Colonic mucosa (tissue), 4 donors: Measurements from ENCODE around the gene ASZ1. TPM values are rescaled to one million over a fixed set of nuclear protein-coding genes. Genes with fewer than 3 reads are reported as not detected.
"Not testable (repeated sequence)": the region's sequence is repeated elsewhere in the genome, so short reads cannot be mapped to it uniquely, and the experiment has no call there.

ENCODE experiments used
- DNase-seq: peaks from one replicate; pipeline ENCODE4 v3.0.0-alpha.2; 2020
- H3K27ac ChIP-seq: fragments of 200-600 bp; one replicate; pipeline ENCODE4 v1.8.0; 2021
- H3K27me3 ChIP-seq: fragments of 200-600 bp; one replicate; pipeline ENCODE4 v1.8.0; 2021
- H3K36me3 ChIP-seq: fragments of 200-600 bp; one replicate; pipeline ENCODE4 v1.8.0; 2021
- H3K4me1 ChIP-seq: fragments of 200-600 bp; one replicate; pipeline ENCODE4 v1.8.0; 2021; ENCODE audit warnings: mild to moderate bottlenecking
- H3K4me3 ChIP-seq: fragments of 200-600 bp; one replicate; pipeline ENCODE4 v1.8.0; 2021
- H3K9ac ChIP-seq, 2 donors: one replicate each; pipeline ENCODE4 v1.7.0; 2013; ENCODE audit warnings: control low read depth in 2 of 2, low read depth in 2 of 2, low read length in 2 of 2
- H3K9me3 ChIP-seq: fragments of 200-600 bp; one replicate; pipeline ENCODE4 v1.8.0; 2021
- CTCF ChIP-seq: fragments of 200-600 bp; IDR thresholded peaks from one replicate; pipeline ENCODE4 v1.8.0; 2022; ENCODE audit warnings: antibody characterized with exemption, mild to moderate bottlenecking
- intact Hi-C: fragments of 100-400 bp; cut with DNase I; formaldehyde crosslinking; loops from one replicate; pipeline ENCODE4 v1.14.1; 2022
- total RNA-seq, 2 donors: library from RNA; stranded (reverse); fragmentation: NEBNext Ultra II Directional in 1 of 2; extraction: Animal tissue kit (Norgen Biotek cat#: 25700) in 1 of 2; gene quantifications; one replicate each; pipeline ENCODE4 v1.2.1, GENCODE V29; 2021
- donor health status: healthy.
- donor health status: DM: no; HTN: no; CAD: no.
- donor health status: DM: no; HTN: no; CAD: no.

The ASZ1 gene
- total RNA-seq = not detected

GRCh38 chr7:117427258-117427701 lies at the start of gene ASZ1:
Gene ASZ1 (minus strand): TSS chr7:117427493. CDS start chr7:117427460, 33 bp downstream.
- Histone ChIP-seq H3K9ac (no peak within 1 kb of the TSS), H3K36me3 (no peaks in the 10 kb centered on the region), H3K27me3 (no peaks in the 10 kb centered on the region), H3K9me3 (no peaks in the 10 kb centered on the region), H3K4me1 (no peaks in the 10 kb centered on the region), H3K27ac (no peak within 1 kb of the TSS), H3K4me3 (no peak within 1 kb of the TSS)
- TF ChIP-seq CTCF = no peak
- no peak for DNase-seq
- intact Hi-C loops = no loop called here

GRCh38 chr7:117476557-117477215 lies 49.4 kb upstream of the ASZ1 start:
- intact Hi-C loops = no loop called here
- H3K36me3 ChIP-seq = no peaks in the 10 kb centered on the region
- no peaks in the 10 kb centered on the region for H3K27me3 ChIP-seq

GRCh38 chr7:117472335-117472734 lies 45.0 kb upstream of the ASZ1 start:
- no peak for DNase-seq
- Histone ChIP-seq H3K4me3 (no peak overlapping the region), H3K27ac (no peak overlapping the region), H3K9ac (no peak overlapping the region), H3K27me3 (no peaks in the 10 kb centered on the region), H3K36me3 (no peaks in the 10 kb centered on the region), H3K9me3 (no peaks in the 10 kb centered on the region), H3K4me1 (no peaks in the 10 kb centered on the region)
- intact Hi-C loops = no loop called here
- no peak for TF ChIP-seq CTCF

More at GRCh38 chr7:117476557-117477215, 49.4 kb upstream of the ASZ1 start:
- TF ChIP-seq CTCF = no peak
- no peak for DNase-seq
- no peak overlapping the region for H3K27ac ChIP-seq
- no peaks in the 10 kb centered on the region for H3K9me3 ChIP-seq
- H3K4me3 ChIP-seq = no peak overlapping the region
- H3K9ac ChIP-seq = no peak overlapping the region
- no peaks in the 10 kb centered on the region for H3K4me1 ChIP-seq

- TF ChIP-seq CTCF = no peak
- no peaks in the 10 kb centered on the region for H3K36me3 ChIP-seq
- H3K4me3 ChIP-seq = no peak overlapping the region
- no peaks in the 10 kb centered on the region for H3K4me1 ChIP-seq
- no peak overlapping the region for H3K27ac ChIP-seq
- DNase-seq = no peak
- intact Hi-C loops = no loop called here
- H3K9me3 ChIP-seq = no peaks in the 10 kb centered on the region
- no peaks in the 10 kb centered on the region for H3K27me3 ChIP-seq
- H3K9ac ChIP-seq = no peak overlapping the region
Observed at GRCh38 chr7:117470777-117471176, 43.5 kb upstream of the ASZ1 start.

GRCh38 chr7:117468174-117468573 lies 40.9 kb upstream of the ASZ1 start:
- intact Hi-C loops = no loop called here
- no peaks in the 10 kb centered on the region for H3K36me3 ChIP-seq
- TF ChIP-seq CTCF = no peak

GRCh38 chr7:117460815-117461214 lies 33.5 kb upstream of the ASZ1 start:
- H3K27me3 ChIP-seq, H3K9ac ChIP-seq, DNase-seq, H3K36me3 ChIP-seq, H3K4me3 ChIP-seq, H3K4me1 ChIP-seq, H3K9me3 ChIP-seq, intact Hi-C loops, H3K27ac ChIP-seq: not testable (repeated sequence)

More at GRCh38 chr7:117468174-117468573, 40.9 kb upstream of the ASZ1 start:
- Histone ChIP-seq H3K4me1 (no peaks in the 10 kb centered on the region), H3K27me3 (no peaks in the 10 kb centered on the region), H3K9me3 (no peaks in the 10 kb centered on the region), H3K4me3 (no peak overlapping the region), H3K9ac (no peak overlapping the region), H3K27ac (no peak overlapping the region)
- no peak for DNase-seq
